Left ventricle myocardium inferior (tissue), 1 donor: Measurements from ENCODE around the gene DNASE1L2. TPM values are rescaled to one million over a fixed set of nuclear protein-coding genes. Genes with fewer than 3 reads are reported as not detected.
A peak's percentile ranks its signal among the peaks of the same experiment; 100 is the strongest.

ENCODE experiments used
- DNase-seq: peaks from one replicate; pipeline ENCODE4 v3.0.0-alpha.2; 2020
- H3K27ac ChIP-seq: fragments of 200-600 bp; replicated peaks from 2 replicates; pipeline ENCODE4 v1.8.0; 2021
- H3K27me3 ChIP-seq: fragments of 200-600 bp; 2 replicates; pipeline ENCODE4 v1.8.0; 2021; ENCODE audit warnings: low read depth
- H3K36me3 ChIP-seq: fragments of 200-600 bp; 2 replicates; pipeline ENCODE4 v1.8.0; 2021
- H3K4me1 ChIP-seq: fragments of 200-600 bp; 2 replicates; pipeline ENCODE4 v1.8.0; 2021
- H3K4me3 ChIP-seq: fragments of 200-600 bp; 2 replicates; pipeline ENCODE4 v1.8.0; 2021; ENCODE audit warnings: mild to moderate bottlenecking, moderate library complexity
- H3K9me3 ChIP-seq: fragments of 200-600 bp; replicated peaks from 2 replicates; pipeline ENCODE4 v1.8.0; 2021
- intact Hi-C: fragments of 100-400 bp; cut with micrococcal nuclease; formaldehyde crosslinking; loops from one replicate; pipeline ENCODE4 v1.11.0; 2022
- long read RNA-seq: library from polyadenylated mRNA; unstranded; transcript quantifications from one replicate; pipeline ENCODE4 v2.0.0, GENCODE V29; 2021
- total RNA-seq: library from RNA; stranded (reverse); fragmentation: NEBNext Ultra II Directional; extraction: Animal tissue kit (Norgen Biotek cat#: 25700); gene quantifications from one replicate; pipeline ENCODE4 v1.2.1, GENCODE V29; 2021
- TF ChIP-seq, protein P1 (sequence below): fragments of 200-600 bp; IDR thresholded peaks from 2 replicates; pipeline ENCODE4 v1.8.0; 2021; ENCODE audit warnings: antibody characterized with exemption, mild to moderate bottlenecking, borderline replicate concordance
- donor health status: DM: no; HTN: yes; CAD: no; lungs with severe emphysema.

Gene DNASE1L2, protein sequence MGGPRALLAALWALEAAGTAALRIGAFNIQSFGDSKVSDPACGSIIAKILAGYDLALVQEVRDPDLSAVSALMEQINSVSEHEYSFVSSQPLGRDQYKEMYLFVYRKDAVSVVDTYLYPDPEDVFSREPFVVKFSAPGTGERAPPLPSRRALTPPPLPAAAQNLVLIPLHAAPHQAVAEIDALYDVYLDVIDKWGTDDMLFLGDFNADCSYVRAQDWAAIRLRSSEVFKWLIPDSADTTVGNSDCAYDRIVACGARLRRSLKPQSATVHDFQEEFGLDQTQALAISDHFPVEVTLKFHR
- 0.47 TPM for total RNA-seq
- long read RNA-seq, partial matches to known transcripts: 1 of 1 reads
- long read RNA-seq, other reads (novel, unspliced or antisense): 0 of 1 reads

DNA sequence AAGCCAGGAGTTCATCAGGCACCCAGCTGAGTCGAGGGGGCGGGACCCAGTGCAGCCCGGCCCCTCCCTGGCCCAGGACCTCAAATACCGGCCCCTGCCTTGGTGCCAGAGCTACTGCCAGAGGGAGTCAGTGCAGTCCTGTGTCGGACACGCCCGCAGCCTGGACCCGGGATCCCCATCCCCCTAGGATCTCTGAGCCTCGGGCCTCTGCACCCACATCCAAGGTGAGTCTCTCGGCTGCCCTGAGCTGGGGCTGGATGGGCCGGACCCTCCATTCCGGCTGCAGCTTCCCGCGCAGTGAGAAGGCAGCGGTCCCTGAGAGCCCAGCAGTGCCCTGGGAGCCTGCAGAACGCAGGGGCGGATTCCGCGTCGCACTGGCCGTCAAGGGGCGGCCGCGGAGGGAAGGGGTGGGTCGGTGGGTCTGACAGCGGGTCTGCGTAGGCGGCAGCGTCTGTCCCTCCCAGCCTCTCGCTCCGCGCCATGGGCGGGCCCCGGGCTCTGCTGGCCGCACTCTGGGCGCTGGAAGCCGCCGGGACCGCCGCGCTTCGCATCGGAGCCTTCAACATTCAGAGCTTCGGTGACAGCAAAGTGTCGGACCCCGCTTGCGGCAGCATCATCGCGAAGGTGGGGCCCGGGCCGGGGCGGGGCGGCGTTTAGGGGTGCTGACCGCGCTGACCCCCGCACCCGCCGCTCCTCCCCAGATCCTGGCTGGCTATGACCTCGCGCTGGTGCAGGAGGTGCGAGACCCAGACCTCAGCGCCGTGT lies at the start of gene DNASE1L2:
DNASE1L2 (plus strand) TSS at position 108 of the 765 bp plus-strand sequence; CDS start at position 481, 373 bp downstream.
- Histone ChIP-seq H3K27me3 (peaks cover 23% of the 10 kb centered on the region), H3K9me3 (no peaks in the 10 kb centered on the region), H3K4me1 (peaks cover 25% of the 10 kb centered on the region), H3K36me3 (peaks cover 58% of the 10 kb centered on the region), H3K27ac (no peak within 1 kb of the TSS), H3K4me3 (peak within 1 kb of the TSS; percentile 55)
- no peak for DNase-seq
- TF ChIP-seq, protein P1, sequence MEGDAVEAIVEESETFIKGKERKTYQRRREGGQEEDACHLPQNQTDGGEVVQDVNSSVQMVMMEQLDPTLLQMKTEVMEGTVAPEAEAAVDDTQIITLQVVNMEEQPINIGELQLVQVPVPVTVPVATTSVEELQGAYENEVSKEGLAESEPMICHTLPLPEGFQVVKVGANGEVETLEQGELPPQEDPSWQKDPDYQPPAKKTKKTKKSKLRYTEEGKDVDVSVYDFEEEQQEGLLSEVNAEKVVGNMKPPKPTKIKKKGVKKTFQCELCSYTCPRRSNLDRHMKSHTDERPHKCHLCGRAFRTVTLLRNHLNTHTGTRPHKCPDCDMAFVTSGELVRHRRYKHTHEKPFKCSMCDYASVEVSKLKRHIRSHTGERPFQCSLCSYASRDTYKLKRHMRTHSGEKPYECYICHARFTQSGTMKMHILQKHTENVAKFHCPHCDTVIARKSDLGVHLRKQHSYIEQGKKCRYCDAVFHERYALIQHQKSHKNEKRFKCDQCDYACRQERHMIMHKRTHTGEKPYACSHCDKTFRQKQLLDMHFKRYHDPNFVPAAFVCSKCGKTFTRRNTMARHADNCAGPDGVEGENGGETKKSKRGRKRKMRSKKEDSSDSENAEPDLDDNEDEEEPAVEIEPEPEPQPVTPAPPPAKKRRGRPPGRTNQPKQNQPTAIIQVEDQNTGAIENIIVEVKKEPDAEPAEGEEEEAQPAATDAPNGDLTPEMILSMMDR: no peak
- intact Hi-C loops: no loop called here

DNA sequence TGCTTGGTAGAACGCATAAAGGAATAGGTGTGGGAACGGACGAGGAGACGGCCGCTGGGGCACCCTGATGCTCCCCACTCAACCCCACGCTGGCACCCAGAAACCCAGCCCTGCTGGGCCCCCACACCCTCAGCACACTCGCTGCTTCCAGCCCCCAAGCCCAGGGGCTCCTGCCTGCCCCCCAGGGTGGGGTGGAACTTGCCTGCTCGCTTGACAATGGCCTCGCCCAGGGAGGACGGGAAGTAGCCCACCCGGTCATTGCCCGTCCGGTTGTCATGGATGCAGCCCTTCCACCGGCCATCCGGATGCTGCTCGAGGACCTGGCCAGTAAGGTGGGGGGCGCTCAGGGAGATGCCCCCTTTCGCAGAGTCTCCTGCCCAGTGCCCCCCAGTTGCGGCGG lies 49.7 kb upstream of the DNASE1L2 start:
- intact Hi-C loops: no loop called here
- H3K4me3 ChIP-seq: no peak overlapping the region
- H3K27ac ChIP-seq: no peak overlapping the region
- no peaks in the 10 kb centered on the region for H3K9me3 ChIP-seq
- H3K36me3 ChIP-seq: no peaks in the 10 kb centered on the region
- H3K27me3 ChIP-seq: no peaks in the 10 kb centered on the region
- TF ChIP-seq, protein P1: no peak
- H3K4me1 ChIP-seq: peaks cover 1% of the 10 kb centered on the region
- DNase-seq: no peak

DNA sequence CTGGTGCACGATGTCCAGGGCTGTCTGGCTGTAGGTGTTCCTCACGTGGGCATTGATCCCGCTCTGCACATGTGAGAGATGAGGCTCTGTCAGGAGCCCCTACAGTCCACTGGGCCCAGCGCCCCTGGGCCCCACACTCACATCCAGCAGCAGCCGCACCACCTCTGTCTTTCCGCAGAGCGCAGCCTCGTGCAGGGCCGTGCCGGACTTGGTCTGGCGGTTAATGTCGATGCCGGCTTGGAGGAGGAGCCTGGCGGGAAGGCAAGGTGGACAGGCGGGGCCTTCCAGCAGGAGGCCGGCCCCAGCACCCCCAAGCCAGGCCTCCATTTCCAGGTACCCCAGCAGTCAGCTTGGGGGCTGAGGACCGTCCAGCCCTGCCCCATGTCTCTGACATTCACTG lies 49.0 kb upstream of the DNASE1L2 start:
- intact Hi-C loops: no loop called here
- no peak for DNase-seq
- Histone ChIP-seq H3K27ac (no peak overlapping the region), H3K4me3 (no peak overlapping the region), H3K36me3 (no peaks in the 10 kb centered on the region), H3K9me3 (no peaks in the 10 kb centered on the region), H3K27me3 (peaks cover 5% of the 10 kb centered on the region), H3K4me1 (peaks cover 4% of the 10 kb centered on the region)
- TF ChIP-seq, protein P1: no peak

DNA sequence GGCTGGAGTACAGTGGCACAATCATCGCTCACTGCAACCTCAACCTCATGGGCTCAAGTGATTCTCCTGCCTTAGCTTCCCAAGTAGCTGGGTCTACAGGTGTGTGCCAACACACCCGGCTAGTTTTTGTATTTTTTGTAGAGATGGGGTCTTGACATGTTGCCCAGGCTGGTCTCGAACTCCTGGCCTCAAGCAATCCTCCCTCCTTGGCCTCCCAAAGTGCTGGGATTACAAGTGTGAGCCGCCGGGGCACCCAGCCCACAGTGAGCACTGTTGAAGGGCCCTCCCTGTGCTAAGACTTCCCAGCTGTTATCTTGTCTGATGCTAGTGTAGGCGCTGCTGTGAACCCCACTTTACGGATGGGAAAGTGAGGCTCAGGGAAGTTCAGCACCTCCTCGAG lies 47.8 kb upstream of the DNASE1L2 start:
- Histone ChIP-seq H3K36me3 (no peaks in the 10 kb centered on the region), H3K4me1 (peaks cover 4% of the 10 kb centered on the region), H3K27ac (no peak overlapping the region), H3K9me3 (no peaks in the 10 kb centered on the region), H3K27me3 (peaks cover 7% of the 10 kb centered on the region), H3K4me3 (no peak overlapping the region)
- intact Hi-C loops: no loop called here
- DNase-seq: no peak
- TF ChIP-seq, protein P1: no peak

DNA sequence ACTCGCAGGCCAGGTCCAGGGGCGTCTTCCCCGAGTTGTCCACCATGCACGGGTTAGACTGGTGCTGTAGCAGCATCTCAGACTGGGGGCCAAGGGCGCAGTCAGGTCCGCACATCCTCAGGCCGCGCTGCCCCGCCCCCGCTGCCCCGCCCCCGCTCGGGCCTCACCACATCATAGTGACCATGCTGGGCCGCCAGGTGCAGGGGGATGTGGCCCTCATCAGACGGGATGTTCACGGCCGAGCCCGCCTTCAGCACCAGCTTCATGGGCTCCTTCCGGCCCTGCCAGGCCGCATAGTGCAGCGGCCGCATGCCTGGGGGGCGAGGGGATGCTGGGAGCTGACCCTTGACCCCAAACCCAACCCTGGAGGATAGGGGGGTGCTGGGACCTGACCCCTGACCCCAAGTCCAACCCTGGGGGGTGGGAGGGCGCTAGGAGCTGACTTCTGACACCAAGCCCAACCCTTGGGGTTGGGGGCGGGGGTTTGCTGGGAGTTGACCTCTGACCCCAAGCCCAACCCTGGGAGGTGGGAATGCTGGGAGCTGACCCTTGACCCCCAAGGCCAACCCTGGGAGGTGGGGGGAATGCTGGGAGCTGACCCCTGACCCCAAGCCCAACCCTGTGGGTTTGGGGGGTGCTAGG lies 46.9 kb upstream of the DNASE1L2 start:
- H3K36me3 ChIP-seq: no peaks in the 10 kb centered on the region
- H3K27me3 ChIP-seq: peaks cover 17% of the 10 kb centered on the region
- no peak overlapping the region for H3K4me3 ChIP-seq
- no peak overlapping the region for H3K27ac ChIP-seq
- DNase-seq: no peak
- H3K4me1 ChIP-seq: peaks cover 4% of the 10 kb centered on the region
- intact Hi-C loops: no loop called here
- TF ChIP-seq, protein P1: no peak
- H3K9me3 ChIP-seq: no peaks in the 10 kb centered on the region
